Measurements from ENCODE around the gene SLC26A3. TPM values are rescaled to one million over a fixed set of nuclear protein-coding genes. Genes with fewer than 3 reads are reported as not detected.

Gene SLC26A3
- polyA plus RNA-seq, 4 donors, result 0.17 to 0.35 (median 0.25) TPM

DNA sequence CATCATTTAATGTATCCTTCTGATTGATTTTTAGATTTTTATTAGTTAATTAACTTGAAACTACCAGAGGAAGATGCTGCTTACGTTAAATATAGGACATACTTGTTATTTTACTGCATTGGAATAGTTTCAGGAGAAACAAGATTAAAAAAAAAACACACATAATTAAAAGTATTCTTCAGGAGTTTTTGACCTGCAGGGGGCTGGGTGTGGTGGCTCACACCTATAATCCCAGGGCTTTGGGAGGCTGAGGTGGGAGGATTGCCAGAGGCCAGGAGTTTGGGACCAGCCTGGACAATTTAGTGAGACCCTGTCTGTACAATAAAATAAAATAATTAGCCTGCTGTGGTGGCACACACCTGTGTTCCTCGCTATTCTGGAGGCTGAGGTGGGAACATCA, 48.4 kb downstream of the SLC26A3 start:
- DNase-seq (ENCODE audit: low read depth in 4 of 4, low spot score in 2 of 4), result no peak

DNA sequence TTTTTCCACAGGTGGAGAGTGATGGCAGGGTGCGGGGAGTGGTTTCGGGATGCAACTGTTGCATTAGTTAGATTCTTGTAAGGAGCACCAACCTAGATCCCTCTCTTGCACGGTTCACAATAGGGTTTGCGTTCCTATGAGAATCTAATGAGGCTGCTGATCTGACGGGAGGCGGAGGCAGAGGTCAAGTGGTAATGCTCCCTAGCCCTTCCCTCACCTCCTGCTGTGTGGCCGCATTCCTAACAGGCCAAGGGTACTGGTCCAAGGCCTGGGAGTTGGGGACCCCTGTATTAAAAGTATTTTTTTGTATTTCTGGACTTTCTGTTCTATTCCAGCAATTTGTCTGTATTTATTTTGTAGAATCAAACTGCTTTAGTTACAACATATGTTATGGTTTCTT, 51.9 kb downstream of the SLC26A3 start:
- DNase-seq (ENCODE audit: low read depth in 4 of 4, low spot score in 2 of 4), result no peak

- no peak for DNase-seq (ENCODE audit: low read depth in 4 of 4, low spot score in 2 of 4)
Measured at GRCh38 chr7:107746006-107746405, 57.0 kb downstream of the SLC26A3 start.

DNA sequence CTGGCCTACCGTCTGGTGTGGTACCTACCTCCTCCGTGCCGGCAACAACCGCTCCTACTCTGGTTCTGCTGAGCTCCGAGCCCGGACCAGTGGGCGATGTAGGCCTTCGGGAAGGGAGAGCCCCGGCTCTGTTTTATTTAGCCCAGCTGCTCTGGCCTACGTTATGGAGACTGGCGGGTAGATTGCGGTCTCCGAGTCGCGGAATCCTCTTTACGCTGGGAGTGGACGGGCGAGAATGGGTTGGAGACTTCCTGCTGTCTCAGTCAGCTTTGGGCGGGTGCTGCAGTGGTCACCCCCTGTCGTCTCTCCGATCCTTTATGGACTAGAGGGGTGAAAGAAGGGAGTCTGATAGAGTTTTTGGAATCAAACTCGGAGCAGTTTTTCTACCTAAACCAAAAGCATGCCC, 58.7 kb downstream of the SLC26A3 start:
- no peak for DNase-seq (ENCODE audit: low read depth in 4 of 4, low spot score in 2 of 4)

GRCh38 chr7:107743567-107744344, 59.3 kb downstream of the SLC26A3 start, which contains the start of gene CBLL1:
Gene CBLL1 (plus strand): TSS chr7:107744142. CDS start chr7:107744164, 22 bp downstream.
- DNase-seq (ENCODE audit: low read depth in 4 of 4, low spot score in 2 of 4), result peak; percentile 90 to 99 (median 92)

DNA sequence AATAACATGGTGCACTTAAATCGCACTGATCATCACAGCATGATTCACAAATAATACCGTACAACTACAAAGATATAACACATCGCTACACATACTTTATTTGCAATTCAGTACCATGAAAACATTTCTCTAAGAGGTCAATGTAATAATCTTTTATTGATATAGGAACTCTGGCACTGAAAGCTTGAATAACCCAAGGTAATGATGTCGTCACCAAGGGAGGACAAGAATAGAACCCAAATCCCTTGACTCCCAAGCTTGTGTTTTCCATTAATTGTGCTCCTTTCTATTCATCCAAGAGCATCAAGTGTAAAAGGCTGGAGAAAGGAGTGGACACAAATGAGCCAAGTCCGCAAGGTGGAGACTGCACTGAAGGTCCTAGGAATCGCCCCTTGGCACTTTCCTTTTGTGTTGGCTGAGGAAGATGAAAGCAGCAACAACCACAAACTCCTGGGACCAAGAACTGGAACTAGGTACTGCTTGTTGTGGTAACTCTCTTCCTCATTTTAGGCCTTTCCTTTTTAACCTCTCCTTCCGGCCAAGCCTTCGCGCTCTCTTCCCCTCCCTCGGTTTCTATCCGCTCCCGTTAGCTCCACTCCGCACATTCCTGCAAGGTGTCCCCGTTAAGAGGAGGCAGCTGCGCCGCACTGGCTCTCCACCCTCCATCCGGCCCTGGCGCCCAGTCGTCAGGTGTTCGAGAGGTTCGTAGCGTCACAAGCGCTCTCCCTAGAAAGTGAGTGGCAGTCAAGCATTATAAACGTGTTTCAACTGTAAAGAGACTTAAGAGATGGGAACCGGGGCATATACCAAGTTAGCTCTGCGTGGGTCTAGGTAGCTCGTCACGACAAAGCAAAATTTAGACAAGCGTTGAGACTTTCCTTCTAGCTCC, 60.1 kb downstream of the SLC26A3 start:
- peak in 2 of 4 donors; percentile 21 to 83 for DNase-seq (ENCODE audit: low read depth in 4 of 4, low spot score in 2 of 4)

DNA sequence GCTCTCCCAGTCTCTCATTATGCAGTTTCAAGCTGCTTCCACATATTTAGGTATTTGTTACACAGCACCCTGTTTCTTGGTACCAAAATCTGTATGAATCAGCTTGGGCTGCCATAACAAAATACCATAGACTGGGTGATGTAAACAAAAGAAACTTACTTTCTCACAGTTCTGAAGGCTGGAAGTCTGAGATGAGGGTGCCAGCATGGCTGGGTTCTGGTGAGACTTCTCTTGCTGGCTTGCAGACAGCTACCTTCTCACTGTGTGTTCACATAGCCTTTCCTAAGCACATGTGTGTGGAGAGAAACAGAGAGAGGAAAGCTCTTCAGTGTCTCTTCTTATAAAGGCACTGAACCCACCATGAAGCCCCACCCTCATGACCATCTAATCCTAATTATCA, 74.7 kb downstream of the SLC26A3 start:
- DNase-seq (ENCODE audit: low read depth in 4 of 4, low spot score in 2 of 4), result no peak

GRCh38 chr7:107726356-107727130, 76.5 kb downstream of the SLC26A3 start:
- no peak for DNase-seq (ENCODE audit: low read depth in 4 of 4, low spot score in 2 of 4)

DNA sequence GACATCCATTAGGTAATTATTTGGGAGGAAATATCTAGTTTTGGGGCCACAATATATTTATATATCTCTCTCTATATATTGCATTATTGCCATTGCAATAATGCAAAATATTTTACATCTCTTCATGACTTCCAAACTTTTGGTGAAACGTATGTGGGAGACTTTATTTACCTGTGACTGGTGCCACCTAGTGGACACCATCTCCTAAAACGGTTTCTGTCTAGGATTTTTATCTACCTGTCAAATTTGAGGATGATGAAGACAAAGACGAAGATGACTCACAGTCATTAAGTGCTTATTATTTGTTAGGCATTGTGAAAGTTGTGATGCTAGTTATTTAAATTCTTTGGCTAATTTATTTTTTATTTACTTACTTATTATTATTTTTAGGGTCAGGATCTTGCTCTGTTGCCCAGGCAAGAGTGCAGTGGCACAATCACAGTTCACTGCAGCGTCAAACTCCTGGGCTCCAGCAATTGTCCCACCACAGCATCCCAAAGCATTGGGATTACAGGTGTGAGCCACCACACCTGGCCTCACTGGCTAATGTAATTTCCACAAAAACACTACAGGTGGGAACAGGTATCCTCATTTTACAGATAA, 77.8 kb downstream of the SLC26A3 start:
- DNase-seq (ENCODE audit: low read depth in 4 of 4, low spot score in 2 of 4), result peak in 3 of 4 donors; percentile 15 to 53 (median 19)

DNA sequence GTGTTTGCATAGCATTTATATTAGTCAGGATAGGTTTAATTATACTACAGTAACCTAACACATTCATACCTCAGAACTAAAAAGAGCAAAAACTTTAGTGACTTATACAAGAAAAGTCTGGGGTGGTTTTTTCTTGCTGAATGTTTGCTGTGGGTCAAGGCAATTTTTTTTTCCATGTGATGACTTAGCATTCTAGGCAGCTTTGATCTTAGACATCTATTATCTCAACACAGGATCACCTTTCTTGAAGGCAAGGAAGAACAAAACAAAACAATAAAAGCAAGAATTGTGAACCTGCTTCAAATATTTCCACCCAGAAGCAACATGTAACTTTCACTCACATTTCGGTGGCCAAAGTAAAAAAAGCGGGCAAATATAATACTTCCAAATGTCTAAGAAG, 79.8 kb downstream of the SLC26A3 start:
- no peak for DNase-seq (ENCODE audit: low read depth in 4 of 4, low spot score in 2 of 4)

DNA sequence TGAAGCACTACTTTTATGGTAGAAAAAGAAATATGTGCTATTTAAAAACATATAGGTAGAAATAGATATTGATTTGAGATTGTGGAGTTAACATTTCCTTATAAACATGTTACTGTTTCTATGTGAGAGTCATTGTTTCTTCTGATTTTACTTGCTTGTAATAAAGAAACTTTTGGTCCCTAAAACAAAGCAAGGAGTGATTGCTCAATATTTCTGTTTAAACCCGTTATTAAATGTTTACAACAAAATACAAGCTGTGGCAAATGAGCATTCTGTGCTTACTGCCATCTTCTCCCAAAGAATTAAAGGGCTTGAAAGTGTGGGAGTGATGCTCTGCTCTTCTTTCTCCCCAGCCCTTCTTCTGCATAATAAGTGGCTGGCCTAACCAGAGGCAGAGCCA, 81.7 kb downstream of the SLC26A3 start:
- DNase-seq (ENCODE audit: low read depth in 4 of 4, low spot score in 2 of 4), result no peak

GRCh38 chr7:107718456-107719193, 84.4 kb downstream of the SLC26A3 start:
- no peak for DNase-seq (ENCODE audit: low read depth in 4 of 4, low spot score in 2 of 4)

DNA sequence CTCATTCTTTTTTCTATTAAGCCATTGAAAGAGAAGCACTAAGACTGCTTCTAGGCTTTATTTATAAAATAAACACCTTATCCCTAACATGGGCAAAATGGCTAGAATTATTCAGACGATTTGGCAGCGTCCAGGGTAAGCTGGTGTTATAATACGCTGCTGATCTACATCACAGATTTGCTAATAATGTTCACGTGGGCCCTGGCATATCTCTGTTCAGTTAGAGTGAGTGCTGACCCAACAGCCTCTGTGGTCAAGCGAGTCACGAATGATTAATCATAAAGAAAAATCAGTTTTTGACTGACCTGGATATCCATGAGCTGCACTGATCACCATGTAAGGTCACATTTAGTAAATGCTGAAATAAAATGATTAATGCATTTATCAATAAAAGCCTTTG, 87.5 kb downstream of the SLC26A3 start:
- no peak for DNase-seq (ENCODE audit: low read depth in 4 of 4, low spot score in 2 of 4)

Other genes with a start within 250 kb of the SLC26A3 start
- gene COG5, start 239.3 kb downstream of the SLC26A3 start, polyA plus RNA-seq (ENCODE audit: insufficient read length in 4 of 4), result 10 to 100 TPM; 28.6 to 39.0 (median 33.1) TPM
- gene DUS4L, start 239.3 kb downstream of the SLC26A3 start, polyA plus RNA-seq (ENCODE audit: insufficient read length in 4 of 4), result 10 to 100 TPM; 14.5 to 24.3 (median 17.0) TPM
- 10 to 100 TPM; 48.3 to 54.1 (median 51.8) TPM for gene BCAP29, start 223.0 kb downstream of the SLC26A3 start, polyA plus RNA-seq (ENCODE audit: insufficient read length in 4 of 4)
- gene SLC26A4, start 142.4 kb downstream of the SLC26A3 start, polyA plus RNA-seq (ENCODE audit: insufficient read length in 4 of 4), result 1 to 10 TPM; 3.6 to 6.3 (median 4.2) TPM
- 10 to 100 TPM; 21.9 to 31.2 (median 29.9) TPM for gene CBLL1, start 59.1 kb downstream of the SLC26A3 start, polyA plus RNA-seq (ENCODE audit: insufficient read length in 4 of 4)
- gene DLD, start 88.0 kb upstream of the SLC26A3 start, polyA plus RNA-seq (ENCODE audit: insufficient read length in 4 of 4), result 100 to 1,000 TPM; 104 to 139 (median 115) TPM
- 100 to 1,000 TPM; 522 to 887 (median 667) TPM for gene LAMB1, start 199.9 kb upstream of the SLC26A3 start, polyA plus RNA-seq (ENCODE audit: insufficient read length in 4 of 4)